GM12874 (cell line): ENCODE data around the gene KHDRBS2.

Source experiments
- TF ChIP-seq, protein P1 (sequence below): IDR thresholded peaks from 2 replicates; pipeline ENCODE4 v1.5.1; 2011; ENCODE audit warnings: low read depth, mild to moderate bottlenecking, control low read depth, low read length, moderate library complexity; ENCODE audit not compliant: insufficient read depth

Gene KHDRBS2

GRCh38 chr6:62285612-62286469 is at the start of gene KHDRBS2:
TSS of gene KHDRBS2 (minus strand) at chr6:62286225.
- TF ChIP-seq, protein P1, sequence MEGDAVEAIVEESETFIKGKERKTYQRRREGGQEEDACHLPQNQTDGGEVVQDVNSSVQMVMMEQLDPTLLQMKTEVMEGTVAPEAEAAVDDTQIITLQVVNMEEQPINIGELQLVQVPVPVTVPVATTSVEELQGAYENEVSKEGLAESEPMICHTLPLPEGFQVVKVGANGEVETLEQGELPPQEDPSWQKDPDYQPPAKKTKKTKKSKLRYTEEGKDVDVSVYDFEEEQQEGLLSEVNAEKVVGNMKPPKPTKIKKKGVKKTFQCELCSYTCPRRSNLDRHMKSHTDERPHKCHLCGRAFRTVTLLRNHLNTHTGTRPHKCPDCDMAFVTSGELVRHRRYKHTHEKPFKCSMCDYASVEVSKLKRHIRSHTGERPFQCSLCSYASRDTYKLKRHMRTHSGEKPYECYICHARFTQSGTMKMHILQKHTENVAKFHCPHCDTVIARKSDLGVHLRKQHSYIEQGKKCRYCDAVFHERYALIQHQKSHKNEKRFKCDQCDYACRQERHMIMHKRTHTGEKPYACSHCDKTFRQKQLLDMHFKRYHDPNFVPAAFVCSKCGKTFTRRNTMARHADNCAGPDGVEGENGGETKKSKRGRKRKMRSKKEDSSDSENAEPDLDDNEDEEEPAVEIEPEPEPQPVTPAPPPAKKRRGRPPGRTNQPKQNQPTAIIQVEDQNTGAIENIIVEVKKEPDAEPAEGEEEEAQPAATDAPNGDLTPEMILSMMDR, result no peak

- TF ChIP-seq, protein P1, result no peak
Measured at GRCh38 chr6:62328607-62329006, 42.6 kb upstream of the KHDRBS2 start.

DNA sequence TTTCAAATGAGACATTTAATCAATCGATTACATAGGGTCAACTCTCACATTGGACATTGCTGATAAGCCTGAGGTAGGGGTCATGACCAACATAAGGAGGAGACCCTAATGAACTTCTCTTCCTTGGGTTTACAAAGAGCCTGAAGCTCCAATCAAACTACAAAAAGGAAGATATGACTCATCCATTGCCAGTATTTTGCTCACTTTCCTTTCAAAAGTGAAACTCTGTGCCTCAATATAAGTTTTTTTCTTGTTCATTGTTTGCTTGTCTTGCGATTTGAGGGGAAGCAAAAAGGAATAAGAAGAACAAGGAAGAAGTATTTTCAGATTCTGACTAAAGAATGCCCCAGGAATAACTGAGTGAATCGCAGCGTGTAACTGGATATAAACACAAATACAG is 38.8 kb upstream of the KHDRBS2 start:
- TF ChIP-seq, protein P1, result no peak

- TF ChIP-seq, protein P1, result no peak
Measured at GRCh38 chr6:62323818-62324431, 37.9 kb upstream of the KHDRBS2 start.

GRCh38 chr6:62298745-62299392 is 12.8 kb upstream of the KHDRBS2 start:
- TF ChIP-seq, protein P1, result no peak

DNA sequence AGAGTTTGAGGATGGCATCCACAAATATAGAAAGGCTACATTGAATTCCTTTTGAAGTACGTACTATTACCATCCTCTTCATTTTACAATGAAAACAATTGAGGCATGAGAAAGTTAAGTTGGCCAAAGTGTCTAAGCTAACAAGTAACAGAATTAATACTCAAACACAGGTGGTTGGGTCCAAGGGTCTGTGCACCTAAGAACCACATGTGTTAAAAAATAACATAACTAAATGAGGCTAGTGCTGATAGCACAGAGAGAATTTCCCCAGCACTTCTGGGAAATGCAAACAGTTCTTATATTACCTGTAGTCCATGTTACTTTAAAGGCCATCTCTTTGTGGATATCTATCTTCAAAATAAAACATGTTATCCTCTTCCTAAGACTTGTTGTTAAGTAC is 10.5 kb upstream of the KHDRBS2 start:
- TF ChIP-seq, protein P1, result no peak

DNA sequence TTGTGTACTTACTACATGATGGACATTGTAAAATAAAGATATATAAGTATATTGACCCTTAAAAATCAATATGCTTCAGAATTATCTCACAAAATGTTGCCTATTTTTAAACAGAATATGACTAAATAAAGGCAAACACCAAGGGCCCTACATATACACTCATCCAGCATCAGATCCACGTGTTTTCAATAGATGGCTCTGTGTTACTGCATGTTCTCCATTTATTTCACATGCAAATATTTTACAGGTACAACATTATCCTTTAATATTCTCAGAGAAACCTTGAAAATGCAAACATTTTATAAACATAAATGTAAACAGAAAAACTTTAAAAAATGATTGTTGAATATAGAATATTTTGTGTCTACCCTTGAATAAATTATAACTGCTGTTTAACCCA is 2.9 kb upstream of the KHDRBS2 start:
- TF ChIP-seq, protein P1, result no peak
